HEK293 (cell line): Measurements from ENCODE around the gene SERPINA3.
A peak's percentile ranks its signal among the peaks of the same experiment; 100 is the strongest.

Experiments used
- CTCF ChIP-seq: fragments of 450-650 bp; formaldehyde crosslinking; IDR thresholded peaks from 2 replicates; pipeline ENCODE4 v1.5.1; 2016; ENCODE audit warnings: missing biosample characterization, missing genetic modification characterization
- REST ChIP-seq: fragments of 450-650 bp; formaldehyde crosslinking; IDR thresholded peaks from 2 replicates; pipeline ENCODE4 v1.5.1; 2016; ENCODE audit warnings: missing biosample characterization, missing genetic modification characterization
- ZBTB26 ChIP-seq: fragments of 450-650 bp; formaldehyde crosslinking; optimal IDR thresholded peaks from 2 replicates; pipeline ENCODE3; 2016; ENCODE audit warnings: missing biosample characterization, mild to moderate bottlenecking, missing genetic modification characterization
- ZNF24 ChIP-seq: fragments of 450-650 bp; formaldehyde crosslinking; IDR thresholded peaks from 2 replicates; pipeline ENCODE4 v1.5.1; 2016; ENCODE audit warnings: missing biosample characterization, missing genetic modification characterization
- ZNF777 ChIP-seq: fragments of 450-650 bp; formaldehyde crosslinking; IDR thresholded peaks from 2 replicates; pipeline ENCODE4 v1.5.1; 2017; ENCODE audit warnings: missing biosample characterization, missing genetic modification characterization, borderline replicate concordance

- TF ChIP-seq CTCF (tag by site-specific recombination): no peak
- peak; percentile 86 for TF ChIP-seq REST (tag by site-specific recombination)
- TF ChIP-seq ZNF24: no peak
- TF ChIP-seq ZNF777 (tag by site-specific recombination): no peak
- TF ChIP-seq ZBTB26 (tag by site-specific recombination): no peak
Measured at GRCh38 chr14:94654071-94654861, 42.1 kb downstream of the SERPINA3 start.
